SK-N-SH treated with all-trans-retinoic acid at 6 μM for 48 hours (cell line): ENCODE measurements around the gene COL6A5.
"Not testable (repeated sequence)": the region's sequence is repeated elsewhere in the genome, so short reads cannot be mapped to it uniquely, and the experiment has no call there.

Experiments
- ATAC-seq: fragments of 200-7000 bp; cut with Tn5 transposase; 3 replicates; pipeline ENCODE4 v1.9.1; 2020; ENCODE audit warnings: mild to moderate bottlenecking, moderate library complexity
- ARNTL ChIP-seq: fragments of 450-650 bp; formaldehyde crosslinking; IDR thresholded peaks from 2 replicates; pipeline ENCODE4 v1.5.0; 2020; ENCODE audit warnings: low read depth, mild to moderate bottlenecking, moderate library complexity, borderline replicate concordance
- BACH2 ChIP-seq: fragments of 250-450 bp; sonication (Bioruptor Pico); IDR thresholded peaks from 2 replicates; pipeline ENCODE4 v1.9.0; 2021; ENCODE audit warnings: mild to moderate bottlenecking, borderline replicate concordance
- CREB5 ChIP-seq: fragments of 250-450 bp; sonication (Bioruptor Pico); IDR thresholded peaks from 2 replicates; pipeline ENCODE4 v1.5.1; 2020; ENCODE audit warnings: low read depth, mild to moderate bottlenecking, moderate library complexity
- CSDC2 ChIP-seq: fragments of 250-450 bp; sonication (Bioruptor Pico); IDR thresholded peaks from 2 replicates; pipeline ENCODE4 v1.5.0; 2020; ENCODE audit warnings: mild to moderate bottlenecking, moderate library complexity
- CSRNP3 ChIP-seq: fragments of 250-450 bp; sonication (Bioruptor Pico); IDR thresholded peaks from 2 replicates; pipeline ENCODE4 v1.5.1; 2021; ENCODE audit warnings: mild to moderate bottlenecking, moderate library complexity
- ESRRG ChIP-seq: fragments of 250-450 bp; sonication (Bioruptor Pico); IDR thresholded peaks from 2 replicates; pipeline ENCODE4 v1.6.1; 2021; ENCODE audit warnings: mild to moderate bottlenecking
- ISL1 ChIP-seq: fragments of 250-450 bp; sonication (Bioruptor Pico); IDR thresholded peaks from 2 replicates; pipeline ENCODE4 v2.1.2; 2022; ENCODE audit warnings: mild to moderate bottlenecking, moderate library complexity
- OSR1 ChIP-seq: fragments of 250-450 bp; sonication (Bioruptor Pico); IDR thresholded peaks from 2 replicates; pipeline ENCODE4 v1.8.0; 2022; ENCODE audit warnings: moderate library complexity, mild to moderate bottlenecking, inconsistent platforms
- PATZ1 ChIP-seq: fragments of 250-450 bp; sonication (Bioruptor Pico); IDR thresholded peaks from 2 replicates; pipeline ENCODE4 v1.8.0; 2020; ENCODE audit warnings: mild to moderate bottlenecking, moderate library complexity, borderline replicate concordance
- POU6F1 ChIP-seq: fragments of 250-450 bp; sonication (Bioruptor Pico); IDR thresholded peaks from 2 replicates; pipeline ENCODE4 v1.8.0; 2021; ENCODE audit warnings: low read depth, mild to moderate bottlenecking, moderate library complexity, borderline replicate concordance
- PPARA ChIP-seq: fragments of 250-450 bp; sonication (Bioruptor Pico); IDR thresholded peaks from 2 replicates; pipeline ENCODE4 v1.5.0; 2020; ENCODE audit warnings: mild to moderate bottlenecking, borderline replicate concordance
- SNAI2 ChIP-seq: fragments of 250-450 bp; sonication (Bioruptor Pico); IDR thresholded peaks from 2 replicates; pipeline ENCODE4 v1.5.0; 2020; ENCODE audit warnings: mild to moderate bottlenecking, moderate library complexity
- TOX ChIP-seq: fragments of 250-450 bp; sonication (Bioruptor Pico); IDR thresholded peaks from 2 replicates; pipeline ENCODE4 v1.8.0; 2021; ENCODE audit warnings: mild to moderate bottlenecking, moderate library complexity, borderline replicate concordance
- TSHZ2 ChIP-seq: fragments of 250-450 bp; sonication (Bioruptor Pico); IDR thresholded peaks from 2 replicates; pipeline ENCODE4 v1.5.0; 2020; ENCODE audit warnings: mild to moderate bottlenecking, moderate library complexity
- ZC3H10 ChIP-seq: fragments of 250-450 bp; sonication (Bioruptor Pico); IDR thresholded peaks from 2 replicates; pipeline ENCODE4 v1.5.1; 2021; ENCODE audit warnings: mild to moderate bottlenecking, moderate library complexity
- ZFP3 ChIP-seq: fragments of 250-450 bp; sonication (Bioruptor Pico); IDR thresholded peaks from 2 replicates; pipeline ENCODE4 v1.5.0; 2020; ENCODE audit warnings: mild to moderate bottlenecking, moderate library complexity
- ZFP30 ChIP-seq: fragments of 450-650 bp; formaldehyde crosslinking; IDR thresholded peaks from 2 replicates; pipeline ENCODE4 v1.5.0; 2022; ENCODE audit warnings: mild to moderate bottlenecking, moderate library complexity
- ZNF565 ChIP-seq: fragments of 450-650 bp; formaldehyde crosslinking; conservative IDR thresholded peaks from 2 replicates; pipeline ENCODE4 v1.5.0; 2020; ENCODE audit warnings: low read depth, mild to moderate bottlenecking, moderate library complexity
- ZNF70 ChIP-seq: fragments of 450-650 bp; formaldehyde crosslinking; IDR thresholded peaks from 2 replicates; pipeline ENCODE4 v1.5.0; 2020; ENCODE audit warnings: mild to moderate bottlenecking, moderate library complexity
- ZNF8 ChIP-seq: fragments of 450-650 bp; formaldehyde crosslinking; IDR thresholded peaks from 2 replicates; pipeline ENCODE4 v1.5.0; 2020; ENCODE audit warnings: mild to moderate bottlenecking, moderate library complexity

The COL6A5 gene

GRCh38 chr3:130433306-130433705 lies 87.8 kb downstream of the COL6A5 start:
- TF ChIP-seq CREB5 (CRISPR knock-in tag) (no peak), CSDC2 (no peak), SNAI2 (CRISPR knock-in tag) (no peak), ZFP30 (CRISPR knock-in tag) (no peak), ZNF8 (CRISPR knock-in tag) (no peak), OSR1 (no peak), PPARA (no peak), TSHZ2 (CRISPR knock-in tag) (no peak), CSRNP3 (CRISPR knock-in tag) (no peak), ZNF70 (CRISPR knock-in tag) (no peak), ISL1 (CRISPR knock-in tag) (no peak), ESRRG (CRISPR knock-in tag) (no peak), ZC3H10 (CRISPR knock-in tag) (no peak), ARNTL (CRISPR knock-in tag) (no peak), ZNF565 (no peak), BACH2 (CRISPR knock-in tag) (no peak), POU6F1 (CRISPR knock-in tag) (no peak), ZFP3 (CRISPR knock-in tag) (no peak), PATZ1 (CRISPR knock-in tag) (no peak)
- TF ChIP-seq, all 23 proteins: peak for 0
- no peak for ATAC-seq

- no peak for ATAC-seq
- no peak for TF ChIP-seq ISL1 (CRISPR knock-in tag)
- no peak for TF ChIP-seq SNAI2 (CRISPR knock-in tag)
- TF ChIP-seq ZC3H10 (CRISPR knock-in tag): no peak
- TF ChIP-seq TOX (CRISPR knock-in tag): no peak
- TF ChIP-seq POU6F1 (CRISPR knock-in tag): no peak
- no peak for TF ChIP-seq CSRNP3 (CRISPR knock-in tag)
- no peak for TF ChIP-seq ZFP3 (CRISPR knock-in tag)
- TF ChIP-seq ZNF8 (CRISPR knock-in tag): no peak
- TF ChIP-seq OSR1: no peak
- no peak for TF ChIP-seq ESRRG (CRISPR knock-in tag)
Measured at GRCh38 chr3:130442284-130442683, 96.8 kb downstream of the COL6A5 start.

- not testable (repeated sequence) for ATAC-seq
Measured at GRCh38 chr3:130446840-130447239, 101.4 kb downstream of the COL6A5 start.

GRCh38 chr3:130448155-130448554 lies 102.7 kb downstream of the COL6A5 start:
- not testable (repeated sequence) for ATAC-seq
